Loucy (cell line): ENCODE results near the gene NKPD1.

Experiments
- H2AFZ ChIP-seq: fragments of 200-600 bp; sonication (generic); 2 replicates; pipeline ENCODE4 v1.6.0; 2016; ENCODE audit warnings: antibody characterized with exemption, mild to moderate bottlenecking, low read length, moderate library complexity
- H3F3A ChIP-seq: fragments of 200-600 bp; 2 replicates; pipeline ENCODE4 v1.6.0; 2016; ENCODE audit warnings: antibody characterized with exemption, low read depth, mild to moderate bottlenecking
- H3K27me3 ChIP-seq: fragments of 200-600 bp; sonication (generic); 2 replicates; pipeline ENCODE4 v1.6.1; 2014; ENCODE audit warnings: low read length, mild to moderate bottlenecking; ENCODE audit not compliant: insufficient read depth, poor library complexity, severe bottlenecking
- H3K36me3 ChIP-seq: fragments of 200-600 bp; sonication (generic); 2 replicates; pipeline ENCODE4 v1.6.1; 2016; ENCODE audit warnings: low read length; ENCODE audit not compliant: insufficient read depth
- H3K4me1 ChIP-seq: fragments of 200-600 bp; sonication (generic); 2 replicates; pipeline ENCODE4 v1.5.1; 2014; ENCODE audit warnings: low read length, mild to moderate bottlenecking; ENCODE audit not compliant: insufficient read depth, poor library complexity, severe bottlenecking
- H3K4me2 ChIP-seq: fragments of 200-600 bp; sonication (generic); 2 replicates; pipeline ENCODE4 v1.6.0; 2014; ENCODE audit warnings: antibody characterized with exemption, low read length, low read depth, mild to moderate bottlenecking; ENCODE audit not compliant: poor library complexity, severe bottlenecking
- H3K4me3 ChIP-seq: fragments of 200-600 bp; sonication (generic); 2 replicates; pipeline ENCODE4 v1.5.1; 2014; ENCODE audit warnings: low read length, mild to moderate bottlenecking, mixed read lengths; ENCODE audit not compliant: poor library complexity, severe bottlenecking
- H3K79me2 ChIP-seq: fragments of 200-600 bp; sonication (generic); 2 replicates; pipeline ENCODE4 v1.6.1; 2014; ENCODE audit warnings: low read length; ENCODE audit not compliant: insufficient read depth
- H3K9ac ChIP-seq: fragments of 200-600 bp; sonication (generic); 2 replicates; pipeline ENCODE4 v1.6.0; 2014; ENCODE audit warnings: mild to moderate bottlenecking, low read depth, low read length, moderate library complexity; ENCODE audit not compliant: poor library complexity, severe bottlenecking
- H3K9me2 ChIP-seq: fragments of 200-600 bp; sonication (generic); replicated peaks from 2 replicates; pipeline ENCODE4 v1.6.1; 2016; ENCODE audit warnings: low read depth, low read length, mixed read lengths
- H3K9me3 ChIP-seq: fragments of 200-600 bp; sonication (generic); 2 replicates; pipeline ENCODE4 v1.6.1; 2014; ENCODE audit warnings: mild to moderate bottlenecking, antibody characterized with exemption, low read length, low read depth; ENCODE audit not compliant: insufficient read depth
- H4K20me1 ChIP-seq: fragments of 200-600 bp; sonication (generic); 2 replicates; pipeline ENCODE4 v1.6.0; 2014; ENCODE audit warnings: antibody characterized with exemption, low read length, mild to moderate bottlenecking; ENCODE audit not compliant: insufficient read depth, poor library complexity, severe bottlenecking
- EZH2phosphoT487 ChIP-seq: fragments of 200-600 bp; IDR thresholded peaks from 2 replicates; pipeline ENCODE4 v1.6.1; 2018; ENCODE audit warnings: antibody characterized with exemption, mild to moderate bottlenecking, moderate library complexity, borderline replicate concordance
- TF ChIP-seq, protein P1 (sequence below): fragments of 200-600 bp; sonication (generic); conservative IDR thresholded peaks from 2 replicates; pipeline ENCODE4 v1.5.1; 2014; ENCODE audit warnings: mild to moderate bottlenecking, antibody characterized with exemption, low read length

Gene NKPD1

DNA sequence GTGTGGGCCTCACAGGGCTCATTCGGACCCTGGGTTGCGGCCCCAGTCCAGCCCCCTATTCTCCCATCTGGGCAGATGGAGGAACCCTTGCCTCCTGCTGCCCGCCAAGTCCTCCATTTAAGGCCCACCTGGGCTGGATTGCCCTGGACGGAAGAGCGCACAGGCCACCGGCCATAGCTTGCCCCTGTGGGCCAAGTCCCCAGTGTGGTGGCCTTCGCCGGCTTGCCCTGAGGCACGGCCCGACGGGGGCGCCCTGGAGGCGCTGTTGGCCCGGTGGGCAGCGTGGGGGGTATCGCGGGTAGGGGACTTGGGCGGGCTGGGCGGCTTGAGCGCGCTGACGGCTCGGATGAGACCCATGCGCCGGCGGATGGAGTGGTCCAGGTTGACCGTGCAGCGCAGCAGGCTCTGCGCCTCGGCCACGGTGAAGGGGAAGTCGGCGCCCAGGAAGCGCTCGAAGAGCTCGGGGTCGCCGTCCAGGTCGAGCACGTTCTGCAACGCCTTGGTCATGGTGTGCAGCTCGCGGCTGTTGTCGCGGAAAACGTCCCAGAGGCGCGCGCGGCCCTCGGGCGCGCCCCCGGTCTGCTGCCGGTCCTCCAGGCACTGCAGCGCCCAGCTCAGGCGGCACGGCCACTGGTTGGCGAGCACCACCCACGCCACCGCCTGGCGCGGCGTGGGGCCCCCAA, 8.8 kb downstream of the NKPD1 start:
- Histone ChIP-seq H3K9me3 (no peaks in the 10 kb centered on the region), H3K27me3 (no peaks in the 10 kb centered on the region), H2AFZ (no peak overlapping the region), H3K9me2 (no peaks in the 10 kb centered on the region), H3K9ac (no peak overlapping the region), H3K4me3 (no peak overlapping the region), H3K4me1 (no peaks in the 10 kb centered on the region), H4K20me1 (no peaks in the 10 kb centered on the region), H3K36me3 (no peaks in the 10 kb centered on the region), H3F3A (no peaks in the 10 kb centered on the region), H3K79me2 (no peaks in the 10 kb centered on the region), H3K4me2 (no peak overlapping the region)
- TF ChIP-seq EZH2phosphoT487 = no peak
- TF ChIP-seq, protein P1, sequence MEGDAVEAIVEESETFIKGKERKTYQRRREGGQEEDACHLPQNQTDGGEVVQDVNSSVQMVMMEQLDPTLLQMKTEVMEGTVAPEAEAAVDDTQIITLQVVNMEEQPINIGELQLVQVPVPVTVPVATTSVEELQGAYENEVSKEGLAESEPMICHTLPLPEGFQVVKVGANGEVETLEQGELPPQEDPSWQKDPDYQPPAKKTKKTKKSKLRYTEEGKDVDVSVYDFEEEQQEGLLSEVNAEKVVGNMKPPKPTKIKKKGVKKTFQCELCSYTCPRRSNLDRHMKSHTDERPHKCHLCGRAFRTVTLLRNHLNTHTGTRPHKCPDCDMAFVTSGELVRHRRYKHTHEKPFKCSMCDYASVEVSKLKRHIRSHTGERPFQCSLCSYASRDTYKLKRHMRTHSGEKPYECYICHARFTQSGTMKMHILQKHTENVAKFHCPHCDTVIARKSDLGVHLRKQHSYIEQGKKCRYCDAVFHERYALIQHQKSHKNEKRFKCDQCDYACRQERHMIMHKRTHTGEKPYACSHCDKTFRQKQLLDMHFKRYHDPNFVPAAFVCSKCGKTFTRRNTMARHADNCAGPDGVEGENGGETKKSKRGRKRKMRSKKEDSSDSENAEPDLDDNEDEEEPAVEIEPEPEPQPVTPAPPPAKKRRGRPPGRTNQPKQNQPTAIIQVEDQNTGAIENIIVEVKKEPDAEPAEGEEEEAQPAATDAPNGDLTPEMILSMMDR = no peak

- Histone ChIP-seq H3K4me3 (no peak overlapping the region), H3K4me2 (no peak overlapping the region), H3K4me1 (no peaks in the 10 kb centered on the region), H3K9ac (no peak overlapping the region), H3K9me2 (no peaks in the 10 kb centered on the region), H2AFZ (no peak overlapping the region), H3F3A (no peaks in the 10 kb centered on the region), H3K79me2 (no peaks in the 10 kb centered on the region), H4K20me1 (no peaks in the 10 kb centered on the region), H3K27me3 (no peaks in the 10 kb centered on the region), H3K9me3 (no peaks in the 10 kb centered on the region), H3K36me3 (no peaks in the 10 kb centered on the region; the same call in 1 of the 2 replicates)
- TF ChIP-seq, protein P1 = no peak
- TF ChIP-seq EZH2phosphoT487 = no peak
These were observed 9.5 kb downstream of the NKPD1 start for GRCh38 chr19:45151320-45151719.

DNA sequence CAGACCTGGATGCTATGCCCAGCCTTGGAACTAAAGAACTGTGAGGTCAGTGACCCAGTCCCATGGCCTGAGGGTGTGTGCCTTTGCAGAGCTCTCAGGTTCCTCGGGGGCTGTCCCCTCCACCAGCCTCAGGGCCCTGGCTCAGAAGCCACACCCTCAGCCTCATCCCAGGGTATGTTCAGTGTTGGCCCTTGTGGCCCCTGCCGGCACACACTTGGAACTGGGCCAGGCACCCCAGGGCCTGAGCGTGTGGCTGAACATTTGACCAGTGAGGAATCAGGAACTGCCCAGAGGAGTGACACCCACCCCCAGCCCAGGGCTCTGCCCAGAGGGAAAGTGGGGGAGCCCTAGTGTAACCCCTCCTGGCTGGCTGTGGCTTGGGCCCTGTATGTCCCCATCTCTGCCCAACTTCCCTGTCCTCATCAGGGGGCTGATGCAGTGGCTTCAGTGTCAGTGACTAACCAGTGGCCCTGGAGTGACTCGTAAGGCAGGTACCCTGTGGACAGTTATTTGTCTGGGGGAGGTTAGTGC, 10.0 kb downstream of the NKPD1 start:
- H3K4me2 ChIP-seq = no peak overlapping the region
- no peaks in the 10 kb centered on the region for H3K27me3 ChIP-seq
- H4K20me1 ChIP-seq = no peaks in the 10 kb centered on the region
- H3K36me3 ChIP-seq = no peaks in the 10 kb centered on the region; the same call in 1 of the 2 replicates
- no peak overlapping the region for H3K4me3 ChIP-seq
- H3K9me2 ChIP-seq = no peaks in the 10 kb centered on the region
- no peaks in the 10 kb centered on the region for H3F3A ChIP-seq
- no peak overlapping the region for H2AFZ ChIP-seq
- H3K79me2 ChIP-seq = no peaks in the 10 kb centered on the region
- no peak for TF ChIP-seq EZH2phosphoT487
- TF ChIP-seq, protein P1 = no peak
- no peak overlapping the region for H3K9ac ChIP-seq
- no peaks in the 10 kb centered on the region for H3K4me1 ChIP-seq
- H3K9me3 ChIP-seq = no peaks in the 10 kb centered on the region
